ENCODE data around the gene UNKL. TPM values are rescaled to one million over a fixed set of nuclear protein-coding genes. Genes with fewer than 3 reads are reported as not detected.

UNKL gene
- polyA plus RNA-seq, result 21.9 TPM
- long read RNA-seq, donor 1, result 0 reads
- long read RNA-seq, donor 2, partial matches to known transcripts, result 0 of 1 reads
- long read RNA-seq, donor 2, other reads (novel, unspliced or antisense), result 0 of 1 reads
- long read RNA-seq, donor 3, result 0 reads
- long read RNA-seq, donor 4, result 0 reads
- long read RNA-seq, donor 5, partial matches to known transcripts, result 0 of 1 reads
- long read RNA-seq, donor 5, other reads (novel, unspliced or antisense), result 0 of 1 reads
- long read RNA-seq, donor 6, partial matches to known transcripts, result 0 of 1 reads
- long read RNA-seq, donor 6, other reads (novel, unspliced or antisense), result 0 of 1 reads
- long read RNA-seq, donor 7, result 0 reads
- long read RNA-seq, donor 8, partial matches to known transcripts, result 117 of 117 reads
- long read RNA-seq, donor 8, other reads (novel, unspliced or antisense), result 0 of 117 reads
- long read RNA-seq, donor 9, partial matches to known transcripts, result 0 of 2 reads
- long read RNA-seq, donor 9, other reads (novel, unspliced or antisense), result 0 of 2 reads
- long read RNA-seq, donor 10, partial matches to known transcripts, result 0 of 3 reads
- long read RNA-seq, donor 10, other reads (novel, unspliced or antisense), result 0 of 3 reads
- long read RNA-seq, donor 11, partial matches to known transcripts, result 0 of 1 reads
- long read RNA-seq, donor 11, other reads (novel, unspliced or antisense), result 0 of 1 reads

- H3K36me3 ChIP-seq (ENCODE audit: control insufficient read depth, insufficient read depth, low read length), result peaks cover 13% of the 10 kb centered on the region
- peak within 1 kb of the TSS; percentile 86 for H3K4me3 ChIP-seq (ENCODE audit: low read length)
- no peaks in the 10 kb centered on the region for H3K27me3 ChIP-seq (ENCODE audit: control insufficient read depth, insufficient read depth, low read length)
- H3K9me3 ChIP-seq (ENCODE audit: control insufficient read depth, low read depth, low read length), result no peaks in the 10 kb centered on the region
- peaks cover 5% of the 10 kb centered on the region for H3K4me1 ChIP-seq (ENCODE audit: control insufficient read depth, insufficient read depth, low read length)
- no CpG with 5 or more reads among the region's 72 CpGs for WGBS (ENCODE audit: insufficient coverage, low lambda C conversion rate)
- peak; percentile 66 to 87 for DNase-seq
- peak within 1 kb of the TSS; percentile 82 for H3K27ac ChIP-seq (ENCODE audit: low read length)
Observed at GRCh38 chr16:1414532-1415260, at the start of gene UNKL. UNKL (minus strand) TSS chr16:1414704; CDS start chr16:1414691, 13 bp downstream.

- no peak overlapping the region for H3K27ac ChIP-seq (ENCODE audit: low read length)
- no peaks in the 10 kb centered on the region for H3K27me3 ChIP-seq (ENCODE audit: control insufficient read depth, insufficient read depth, low read length)
- H3K9me3 ChIP-seq (ENCODE audit: control insufficient read depth, low read depth, low read length), result peaks cover 6% of the 10 kb centered on the region
- DNase-seq, result no peak
- H3K36me3 ChIP-seq (ENCODE audit: control insufficient read depth, insufficient read depth, low read length), result peaks cover 47% of the 10 kb centered on the region
- H3K4me1 ChIP-seq (ENCODE audit: control insufficient read depth, insufficient read depth, low read length), result no peaks in the 10 kb centered on the region
- no CpG with 5 or more reads among the region's 24 CpGs for WGBS (ENCODE audit: insufficient coverage, low lambda C conversion rate)
- H3K4me3 ChIP-seq (ENCODE audit: low read length), result no peak overlapping the region
Observed at GRCh38 chr16:1461146-1461545, 46.6 kb upstream of the UNKL start.

GRCh38 chr16:1460602-1461138 is 46.2 kb upstream of the UNKL start:
- H3K27ac ChIP-seq (ENCODE audit: low read length), result no peak overlapping the region
- H3K4me1 ChIP-seq (ENCODE audit: control insufficient read depth, insufficient read depth, low read length), result no peaks in the 10 kb centered on the region
- WGBS (ENCODE audit: insufficient coverage, low lambda C conversion rate), result no CpG with 5 or more reads among the region's 30 CpGs
- no peak for DNase-seq
- H3K4me3 ChIP-seq (ENCODE audit: low read length), result no peak overlapping the region
- H3K9me3 ChIP-seq (ENCODE audit: control insufficient read depth, low read depth, low read length), result peaks cover 6% of the 10 kb centered on the region
- peaks cover 51% of the 10 kb centered on the region for H3K36me3 ChIP-seq (ENCODE audit: control insufficient read depth, insufficient read depth, low read length)
- H3K27me3 ChIP-seq (ENCODE audit: control insufficient read depth, insufficient read depth, low read length), result no peaks in the 10 kb centered on the region

- DNase-seq, result no peak
- no CpG with 5 or more reads among the region's 10 CpGs for WGBS (ENCODE audit: insufficient coverage, low lambda C conversion rate)
- Histone ChIP-seq H3K36me3 (ENCODE audit: control insufficient read depth, insufficient read depth, low read length) (peaks cover 58% of the 10 kb centered on the region), H3K4me1 (ENCODE audit: control insufficient read depth, insufficient read depth, low read length) (no peaks in the 10 kb centered on the region), H3K27me3 (ENCODE audit: control insufficient read depth, insufficient read depth, low read length) (no peaks in the 10 kb centered on the region), H3K9me3 (ENCODE audit: control insufficient read depth, low read depth, low read length) (peaks cover 6% of the 10 kb centered on the region), H3K4me3 (ENCODE audit: low read length) (no peak overlapping the region), H3K27ac (ENCODE audit: low read length) (no peak overlapping the region)
Observed at GRCh38 chr16:1459967-1460366, 45.5 kb upstream of the UNKL start.

- WGBS (ENCODE audit: insufficient coverage, low lambda C conversion rate), result no CpG with 5 or more reads among the region's 14 CpGs
- no peak for DNase-seq
- Histone ChIP-seq H3K4me3 (ENCODE audit: low read length) (no peak overlapping the region), H3K4me1 (ENCODE audit: control insufficient read depth, insufficient read depth, low read length) (no peaks in the 10 kb centered on the region), H3K36me3 (ENCODE audit: control insufficient read depth, insufficient read depth, low read length) (peaks cover 63% of the 10 kb centered on the region), H3K27me3 (ENCODE audit: control insufficient read depth, insufficient read depth, low read length) (no peaks in the 10 kb centered on the region), H3K9me3 (ENCODE audit: control insufficient read depth, low read depth, low read length) (peaks cover 6% of the 10 kb centered on the region), H3K27ac (ENCODE audit: low read length) (no peak overlapping the region)
Observed at GRCh38 chr16:1458977-1459341, 44.5 kb upstream of the UNKL start.

GRCh38 chr16:1458336-1458976 is 44.0 kb upstream of the UNKL start:
- H3K36me3 ChIP-seq (ENCODE audit: control insufficient read depth, insufficient read depth, low read length), result peaks cover 64% of the 10 kb centered on the region
- H3K9me3 ChIP-seq (ENCODE audit: control insufficient read depth, low read depth, low read length), result peaks cover 6% of the 10 kb centered on the region
- no peak overlapping the region for H3K4me3 ChIP-seq (ENCODE audit: low read length)
- no peak for DNase-seq
- H3K27ac ChIP-seq (ENCODE audit: low read length), result no peak overlapping the region
- WGBS (ENCODE audit: insufficient coverage, low lambda C conversion rate), result no CpG with 5 or more reads among the region's 26 CpGs
- no peaks in the 10 kb centered on the region for H3K4me1 ChIP-seq (ENCODE audit: control insufficient read depth, insufficient read depth, low read length)
- H3K27me3 ChIP-seq (ENCODE audit: control insufficient read depth, insufficient read depth, low read length), result no peaks in the 10 kb centered on the region

- no peak overlapping the region for H3K27ac ChIP-seq (ENCODE audit: low read length)
- no peaks in the 10 kb centered on the region for H3K4me1 ChIP-seq (ENCODE audit: control insufficient read depth, insufficient read depth, low read length)
- DNase-seq, result no peak
- no peak overlapping the region for H3K4me3 ChIP-seq (ENCODE audit: low read length)
- peaks cover 6% of the 10 kb centered on the region for H3K9me3 ChIP-seq (ENCODE audit: control insufficient read depth, low read depth, low read length)
- H3K36me3 ChIP-seq (ENCODE audit: control insufficient read depth, insufficient read depth, low read length), result peaks cover 70% of the 10 kb centered on the region
- no CpG with 5 or more reads among the region's 42 CpGs for WGBS (ENCODE audit: insufficient coverage, low lambda C conversion rate)
- H3K27me3 ChIP-seq (ENCODE audit: control insufficient read depth, insufficient read depth, low read length), result no peaks in the 10 kb centered on the region
Observed at GRCh38 chr16:1457489-1458245, 43.2 kb upstream of the UNKL start.

- Histone ChIP-seq H3K9me3 (ENCODE audit: control insufficient read depth, low read depth, low read length) (peaks cover 6% of the 10 kb centered on the region), H3K4me1 (ENCODE audit: control insufficient read depth, insufficient read depth, low read length) (no peaks in the 10 kb centered on the region), H3K36me3 (ENCODE audit: control insufficient read depth, insufficient read depth, low read length) (peaks cover 77% of the 10 kb centered on the region), H3K27ac (ENCODE audit: low read length) (no peak overlapping the region), H3K27me3 (ENCODE audit: control insufficient read depth, insufficient read depth, low read length) (no peaks in the 10 kb centered on the region), H3K4me3 (ENCODE audit: low read length) (no peak overlapping the region)
- DNase-seq, result no peak
- no CpG with 5 or more reads among the region's 16 CpGs for WGBS (ENCODE audit: insufficient coverage, low lambda C conversion rate)
Observed at GRCh38 chr16:1456951-1457350, 42.4 kb upstream of the UNKL start.

GRCh38 chr16:1455190-1456171 is 41.0 kb upstream of the UNKL start:
- H3K4me3 ChIP-seq (ENCODE audit: low read length), result no peak overlapping the region
- H3K27ac ChIP-seq (ENCODE audit: low read length), result no peak overlapping the region
- H3K9me3 ChIP-seq (ENCODE audit: control insufficient read depth, low read depth, low read length), result peaks cover under 1% of the 10 kb centered on the region
- no peaks in the 10 kb centered on the region for H3K4me1 ChIP-seq (ENCODE audit: control insufficient read depth, insufficient read depth, low read length)
- H3K27me3 ChIP-seq (ENCODE audit: control insufficient read depth, insufficient read depth, low read length), result no peaks in the 10 kb centered on the region
- WGBS (ENCODE audit: insufficient coverage, low lambda C conversion rate), result no CpG with 5 or more reads among the region's 41 CpGs
- peaks cover 79% of the 10 kb centered on the region for H3K36me3 ChIP-seq (ENCODE audit: control insufficient read depth, insufficient read depth, low read length)
- no peak for DNase-seq

Measured in large intestine (tissue), 12 donors.